ENCODE measurements around the gene SLC25A34. TPM values are rescaled to one million over a fixed set of nuclear protein-coding genes. Genes with fewer than 3 reads are reported as not detected.

Gene SLC25A34
- total RNA-seq, 1 donor from 2014 or later = 0.73 TPM

- Histone ChIP-seq H4K20me1 (ENCODE audit: insufficient read depth, low read length) (peaks cover 58% of the 10 kb centered on the region), H2AFZ (ENCODE audit: low read depth, low read length) (peak overlapping the region; percentile 39), H3K4me3 (ENCODE audit: insufficient read depth, low read depth, low read length) (no peak overlapping the region), H3K27me3 (ENCODE audit: insufficient read depth, low read length) (no peaks in the 10 kb centered on the region), H3K36me3 (ENCODE audit: insufficient read depth, low read length) (peaks cover 2% of the 10 kb centered on the region), H3K9me3 (ENCODE audit: insufficient read depth, low read depth, low read length) (no peaks in the 10 kb centered on the region), H3K4me1 (ENCODE audit: insufficient read depth, low read length) (peaks cover 20% of the 10 kb centered on the region), H3K27ac (ENCODE audit: low read depth, low read length) (peak overlapping the region; percentile 81), H3K4me2 (ENCODE audit: low read length) (peak overlapping the region; percentile 78), H3K9ac (ENCODE audit: low read length) (peak overlapping the region; percentile 73), H3K79me2 (ENCODE audit: insufficient read depth, low read length) (peaks cover 75% of the 10 kb centered on the region)
- FAIRE-seq = peak; percentile 81
- Mint-ChIP-seq H3K36me3 (ENCODE audit: low read depth, unreplicated experiment) (peaks cover 4% of the 10 kb centered on the region), H3K4me3 (ENCODE audit: unreplicated experiment) (no peak overlapping the region), H3K4me1 (ENCODE audit: low read depth, unreplicated experiment) (peaks cover 25% of the 10 kb centered on the region), H3K27ac (ENCODE audit: unreplicated experiment) (peak overlapping the region; percentile 94), H3K9me3 (ENCODE audit: unreplicated experiment) (no peaks in the 10 kb centered on the region), H3K27me3 (ENCODE audit: low read depth, unreplicated experiment) (no peaks in the 10 kb centered on the region)
- DNase-seq (ENCODE audit: low read depth) = peak; percentile 94
- TF ChIP-seq EZH2 (IDR thresholded peaks at IDR 0.05; ENCODE audit: insufficient read depth, low read length) (no peak), CTCF (IDR thresholded peaks at IDR 0.05; ENCODE audit: insufficient read depth, low read depth, low read length) (no peak)
These were observed 32.5 kb upstream of the SLC25A34 start for GRCh38 chr1:15703562-15703961.

- Histone ChIP-seq H3K27me3 (ENCODE audit: insufficient read depth, low read length) (no peaks in the 10 kb centered on the region), H3K79me2 (ENCODE audit: insufficient read depth, low read length) (peaks cover 76% of the 10 kb centered on the region), H3K4me3 (ENCODE audit: insufficient read depth, low read depth, low read length) (no peak overlapping the region), H3K4me1 (ENCODE audit: insufficient read depth, low read length) (peaks cover 20% of the 10 kb centered on the region), H3K9me3 (ENCODE audit: insufficient read depth, low read depth, low read length) (no peaks in the 10 kb centered on the region), H3K27ac (ENCODE audit: low read depth, low read length) (no peak overlapping the region), H3K9ac (ENCODE audit: low read length) (peak overlapping the region; percentile 73), H3K36me3 (ENCODE audit: insufficient read depth, low read length) (peaks cover 2% of the 10 kb centered on the region), H3K4me2 (ENCODE audit: low read length) (no peak overlapping the region), H4K20me1 (ENCODE audit: insufficient read depth, low read length) (peaks cover 65% of the 10 kb centered on the region), H2AFZ (ENCODE audit: low read depth, low read length) (no peak overlapping the region)
- FAIRE-seq = no peak
- no peak overlapping the region for H3K4me3 Mint-ChIP-seq (ENCODE audit: unreplicated experiment)
- no peak for DNase-seq (ENCODE audit: low read depth)
- H3K27ac Mint-ChIP-seq (ENCODE audit: unreplicated experiment) = peak overlapping the region; percentile 94
- peaks cover 25% of the 10 kb centered on the region for H3K4me1 Mint-ChIP-seq (ENCODE audit: low read depth, unreplicated experiment)
- TF ChIP-seq EZH2 (IDR thresholded peaks at IDR 0.05; ENCODE audit: insufficient read depth, low read length) (no peak), CTCF (IDR thresholded peaks at IDR 0.05; ENCODE audit: insufficient read depth, low read depth, low read length) (no peak)
- H3K27me3 Mint-ChIP-seq (ENCODE audit: low read depth, unreplicated experiment) = no peaks in the 10 kb centered on the region
- H3K36me3 Mint-ChIP-seq (ENCODE audit: low read depth, unreplicated experiment) = peaks cover 4% of the 10 kb centered on the region
- no peaks in the 10 kb centered on the region for H3K9me3 Mint-ChIP-seq (ENCODE audit: unreplicated experiment)
These were observed 31.4 kb upstream of the SLC25A34 start for GRCh38 chr1:15704526-15705183.

GRCh38 chr1:15705184-15705566 is 30.9 kb upstream of the SLC25A34 start:
- peak overlapping the region; percentile 41 for H3K27ac Mint-ChIP-seq (ENCODE audit: unreplicated experiment)
- peaks cover 4% of the 10 kb centered on the region for H3K36me3 Mint-ChIP-seq (ENCODE audit: low read depth, unreplicated experiment)
- Histone ChIP-seq H3K27ac (ENCODE audit: low read depth, low read length) (no peak overlapping the region), H2AFZ (ENCODE audit: low read depth, low read length) (no peak overlapping the region), H3K79me2 (ENCODE audit: insufficient read depth, low read length) (peaks cover 73% of the 10 kb centered on the region), H3K36me3 (ENCODE audit: insufficient read depth, low read length) (peaks cover 2% of the 10 kb centered on the region), H3K4me2 (ENCODE audit: low read length) (no peak overlapping the region), H3K4me3 (ENCODE audit: insufficient read depth, low read depth, low read length) (no peak overlapping the region), H3K9ac (ENCODE audit: low read length) (no peak overlapping the region), H3K27me3 (ENCODE audit: insufficient read depth, low read length) (no peaks in the 10 kb centered on the region), H4K20me1 (ENCODE audit: insufficient read depth, low read length) (peaks cover 62% of the 10 kb centered on the region), H3K9me3 (ENCODE audit: insufficient read depth, low read depth, low read length) (no peaks in the 10 kb centered on the region), H3K4me1 (ENCODE audit: insufficient read depth, low read length) (peaks cover 20% of the 10 kb centered on the region)
- H3K27me3 Mint-ChIP-seq (ENCODE audit: low read depth, unreplicated experiment) = no peaks in the 10 kb centered on the region
- no peak for TF ChIP-seq EZH2 (IDR thresholded peaks at IDR 0.05; ENCODE audit: insufficient read depth, low read length)
- no peak for TF ChIP-seq CTCF (IDR thresholded peaks at IDR 0.05; ENCODE audit: insufficient read depth, low read depth, low read length)
- no peak for DNase-seq (ENCODE audit: low read depth)
- FAIRE-seq = no peak
- peaks cover 25% of the 10 kb centered on the region for H3K4me1 Mint-ChIP-seq (ENCODE audit: low read depth, unreplicated experiment)
- H3K9me3 Mint-ChIP-seq (ENCODE audit: unreplicated experiment) = no peaks in the 10 kb centered on the region
- no peak overlapping the region for H3K4me3 Mint-ChIP-seq (ENCODE audit: unreplicated experiment)

Data from astrocyte (in vitro differentiated cells and primary cell).